EL (cell line): Measurements from ENCODE around the gene MYRFL.
"Not testable (repeated sequence)": the region's sequence is repeated elsewhere in the genome, so short reads cannot be mapped to it uniquely, and the experiment has no call there.

Source experiments
- DNase-seq: peaks from one replicate; pipeline ENCODE4 v3.0.0-alpha.2; 2016

The MYRFL gene

GRCh38 chr12:69994086-69994485, 169.1 kb downstream of the MYRFL start:
- DNase-seq: not testable (repeated sequence)

GRCh38 chr12:69994724-69995173, 169.7 kb downstream of the MYRFL start:
- DNase-seq: no peak

- DNase-seq: no peak
These were observed 171.2 kb downstream of the MYRFL start for GRCh38 chr12:69996241-69996640.

- DNase-seq: no peak
These were observed 171.7 kb downstream of the MYRFL start for GRCh38 chr12:69996722-69997121.

- no peak for DNase-seq
These were observed 173.0 kb downstream of the MYRFL start for GRCh38 chr12:69998011-69998410.

GRCh38 chr12:69998922-69999321, 173.9 kb downstream of the MYRFL start:
- no peak for DNase-seq

GRCh38 chr12:69999561-69999960, 174.5 kb downstream of the MYRFL start:
- DNase-seq: no peak

- DNase-seq: no peak
These were observed 177.3 kb downstream of the MYRFL start for GRCh38 chr12:70002097-70002911.

GRCh38 chr12:70002912-70003255, 177.9 kb downstream of the MYRFL start:
- no peak for DNase-seq

- DNase-seq: no peak
These were observed 181.0 kb downstream of the MYRFL start for GRCh38 chr12:70005864-70006618.

GRCh38 chr12:70006619-70006973, 181.6 kb downstream of the MYRFL start:
- no peak for DNase-seq

- DNase-seq: no peak
These were observed 182.7 kb downstream of the MYRFL start for GRCh38 chr12:70007687-70008086.
